Embryonic facial prominence (tissue), 1 donor: ENCODE measurements around the gene KRTAP10-1.
"Not testable (repeated sequence)": the region's sequence is repeated elsewhere in the genome, so short reads cannot be mapped to it uniquely, and the experiment has no call there.

Experiments
- DNase-seq: peaks from one replicate; pipeline ENCODE4 v3.0.0-alpha.2; 2016; ENCODE audit errors: extremely low spot score

The KRTAP10-1 gene

GRCh38 chr21:44571296-44571695, 31.3 kb upstream of the KRTAP10-1 start:
- no peak for DNase-seq

- no peak for DNase-seq
Observed at GRCh38 chr21:44569861-44570517, 30.0 kb upstream of the KRTAP10-1 start.

DNA sequence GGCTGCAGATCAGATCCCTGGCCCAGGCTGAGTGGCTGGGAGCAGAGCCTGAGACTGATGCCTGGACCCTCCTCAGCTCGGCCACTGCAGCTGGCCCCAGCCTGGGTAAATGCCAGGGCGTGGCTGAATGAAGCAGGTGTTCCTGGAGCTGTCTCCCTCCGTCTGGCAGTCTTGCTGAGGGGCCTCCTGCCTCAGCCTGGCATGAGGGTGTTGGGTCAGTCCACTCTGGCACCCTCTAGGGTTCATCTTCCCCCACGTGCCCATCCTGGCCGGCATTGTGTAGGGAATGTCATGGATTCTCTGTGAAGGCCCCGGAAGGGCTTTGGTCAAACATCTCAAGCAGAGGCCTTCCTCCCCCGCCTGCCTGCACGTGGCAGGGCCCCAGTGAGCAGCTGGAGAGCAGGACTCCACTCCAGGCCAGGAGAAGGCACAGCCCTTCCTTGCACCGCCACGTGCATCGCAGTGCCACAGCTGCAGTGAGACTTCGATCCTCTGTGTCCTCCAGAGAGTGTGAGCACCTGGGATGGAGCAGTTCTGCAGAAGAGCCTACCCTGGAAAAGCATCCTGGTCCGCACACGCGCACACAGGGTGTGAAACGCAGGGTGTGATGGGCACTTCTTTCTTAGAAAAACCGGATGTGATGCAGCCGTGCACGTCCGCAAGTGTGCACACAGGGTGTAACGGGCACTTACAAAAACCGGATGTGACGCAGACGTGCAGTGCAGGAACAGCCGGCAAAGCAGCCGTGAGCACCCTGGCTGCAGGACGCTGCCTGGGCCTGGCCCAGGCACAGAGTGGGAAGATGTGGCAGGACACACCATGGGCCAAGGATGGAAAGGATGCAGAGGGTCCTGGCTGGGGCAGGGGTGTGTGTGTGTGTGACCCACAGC, 28.9 kb upstream of the KRTAP10-1 start:
- no peak for DNase-seq

GRCh38 chr21:44568261-44568660, 28.3 kb upstream of the KRTAP10-1 start:
- no peak for DNase-seq

DNA sequence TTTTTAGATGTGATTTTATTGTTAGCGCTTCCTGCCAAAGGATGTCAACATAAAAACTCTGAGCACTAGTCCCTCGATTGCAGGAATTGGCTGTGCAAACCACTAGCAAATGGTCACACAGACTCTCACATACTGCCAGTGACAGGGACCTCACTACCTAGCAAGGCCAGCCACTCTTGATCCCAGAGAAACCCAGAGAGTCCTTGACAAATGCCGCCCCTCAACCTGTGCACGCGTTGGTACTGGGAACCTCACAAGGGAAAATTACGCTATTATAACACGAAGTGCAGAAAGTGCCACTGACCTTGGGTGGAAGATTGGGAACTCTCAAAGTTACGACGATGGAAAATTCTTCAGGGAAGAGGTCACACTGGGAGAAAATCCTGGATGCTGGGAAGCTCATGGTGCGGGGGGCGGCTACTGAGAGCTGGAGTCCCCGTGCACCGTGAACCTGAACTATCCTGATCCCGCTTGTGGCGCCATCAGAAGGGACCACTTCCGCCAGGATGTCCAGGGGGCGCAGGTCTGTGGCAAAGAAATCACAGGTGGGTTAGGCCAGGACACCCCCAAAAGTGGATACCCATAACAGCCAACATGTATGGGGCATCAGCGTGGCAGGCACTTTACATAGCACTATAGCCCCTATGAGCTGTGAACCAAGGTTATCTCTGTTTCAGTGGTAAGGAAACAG, 27.6 kb upstream of the KRTAP10-1 start:
- no peak for DNase-seq

GRCh38 chr21:44566403-44566802, 26.4 kb upstream of the KRTAP10-1 start:
- no peak for DNase-seq

DNA sequence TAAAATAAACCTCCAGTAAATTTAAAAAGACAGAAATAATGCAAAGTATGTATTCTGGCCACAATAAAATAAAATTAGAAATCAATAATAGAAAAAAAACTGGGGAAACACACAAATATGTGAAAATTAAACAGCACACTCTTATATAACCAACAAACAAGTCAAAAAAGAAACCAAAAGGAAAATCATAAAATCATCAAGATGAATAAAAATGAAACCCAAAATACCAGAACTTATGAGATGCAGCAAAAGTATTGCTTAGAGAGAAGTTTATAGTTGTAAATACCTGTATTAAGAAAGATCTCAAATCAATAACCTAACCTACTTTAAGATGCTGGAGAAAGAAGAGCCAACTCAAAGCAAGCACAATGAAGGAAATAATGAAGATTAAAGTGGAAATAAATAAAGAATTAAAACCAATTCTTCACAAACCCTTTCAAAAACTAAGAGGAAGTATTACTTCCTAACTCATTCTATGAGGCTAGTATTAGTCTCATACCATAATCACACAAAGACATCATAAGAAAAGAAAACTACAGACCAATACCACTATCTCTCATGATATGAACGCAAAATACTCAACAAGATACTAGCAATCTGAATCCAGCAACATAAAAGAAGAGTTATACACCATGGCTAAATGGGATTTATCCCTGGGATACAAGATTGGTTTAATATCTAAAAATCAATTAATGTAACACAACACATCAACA, 25.0 kb upstream of the KRTAP10-1 start:
- DNase-seq = no peak

- DNase-seq = no peak
Observed at GRCh38 chr21:44564099-44564498, 24.1 kb upstream of the KRTAP10-1 start.

DNA sequence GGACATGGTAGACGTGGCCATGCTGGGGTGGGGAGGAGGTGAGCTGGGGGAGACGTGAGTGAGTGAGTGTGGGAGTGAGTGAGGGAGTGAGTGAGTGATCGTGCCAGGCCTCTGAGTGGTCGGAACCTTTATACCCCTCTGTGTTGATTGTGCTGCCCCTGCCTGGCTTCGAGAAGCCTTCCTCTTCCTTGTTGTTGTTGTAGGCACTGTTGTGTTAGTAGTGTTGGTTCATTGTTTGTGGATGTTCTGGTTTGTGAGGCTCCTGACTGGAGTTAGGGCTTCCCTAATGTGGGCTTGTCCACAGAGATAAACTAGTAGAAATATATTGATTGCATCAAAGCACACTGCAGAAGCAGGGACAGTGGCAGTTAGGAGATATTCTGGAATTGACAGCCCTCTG, 18.7 kb upstream of the KRTAP10-1 start, which contains the start of gene KRTAP10-3:
Gene KRTAP10-3 (minus strand): TSS at position 101 of the 400 bp plus-strand sequence. CDS start 80 bp downstream, at position 21.
- DNase-seq = no peak

- DNase-seq = not testable (repeated sequence)
Observed at GRCh38 chr21:44558329-44558675, 18.3 kb upstream of the KRTAP10-1 start.

GRCh38 chr21:44557491-44558328, 17.7 kb upstream of the KRTAP10-1 start:
- DNase-seq = no peak

DNA sequence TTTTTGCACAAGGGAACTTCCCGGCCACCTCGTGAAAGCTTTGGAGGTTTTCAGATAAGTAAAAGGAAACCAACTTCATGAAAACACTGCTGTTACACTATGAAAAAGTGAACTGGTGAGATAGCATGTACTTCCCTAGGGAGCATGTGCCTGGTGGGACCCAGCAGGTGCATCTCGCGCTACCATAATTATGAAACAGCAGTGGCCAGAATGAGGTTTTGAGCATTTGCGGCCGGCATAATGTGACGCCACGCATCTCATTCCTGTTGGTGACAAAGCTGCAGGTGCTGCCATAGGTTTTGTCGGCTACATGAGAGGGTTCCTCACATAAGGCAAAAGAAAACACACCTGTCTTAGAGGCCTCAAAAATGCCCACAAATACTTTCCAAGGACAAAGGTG, 16.9 kb upstream of the KRTAP10-1 start:
- no peak for DNase-seq

DNA sequence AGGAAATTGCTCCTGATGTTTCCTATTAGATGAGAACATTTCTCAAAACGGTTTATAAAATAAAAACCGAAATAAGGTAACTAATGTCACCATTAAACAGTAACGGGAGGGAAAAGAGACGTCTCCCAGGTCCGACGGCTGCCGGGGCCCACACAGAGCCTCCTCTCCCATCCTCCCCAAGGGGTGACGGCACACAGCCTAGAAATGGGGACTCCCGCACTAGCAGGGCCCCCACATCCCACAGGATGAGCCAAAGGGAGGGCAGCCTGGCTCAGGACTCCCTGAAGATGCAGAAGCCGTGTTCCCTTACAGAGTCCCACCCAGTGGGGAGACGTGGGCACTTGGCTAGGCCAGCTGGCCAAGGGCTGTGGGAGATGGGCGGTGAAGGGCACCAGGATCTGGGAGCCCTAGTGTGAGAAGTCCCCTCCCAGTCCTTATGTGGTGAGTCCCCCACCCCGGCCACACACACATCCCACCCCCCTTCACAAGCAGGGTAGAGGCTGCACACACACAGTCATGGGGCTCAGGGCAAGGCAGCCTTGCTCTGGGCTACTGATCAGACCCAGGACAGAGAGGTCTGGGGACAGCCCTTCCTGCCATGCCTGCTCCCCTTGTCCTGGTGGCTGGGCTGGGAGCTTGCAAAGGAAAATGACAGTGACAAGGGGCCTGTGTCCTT, 15.3 kb upstream of the KRTAP10-1 start:
- no peak for DNase-seq

GRCh38 chr21:44552681-44553080, 12.7 kb upstream of the KRTAP10-1 start:
- no peak for DNase-seq

DNA sequence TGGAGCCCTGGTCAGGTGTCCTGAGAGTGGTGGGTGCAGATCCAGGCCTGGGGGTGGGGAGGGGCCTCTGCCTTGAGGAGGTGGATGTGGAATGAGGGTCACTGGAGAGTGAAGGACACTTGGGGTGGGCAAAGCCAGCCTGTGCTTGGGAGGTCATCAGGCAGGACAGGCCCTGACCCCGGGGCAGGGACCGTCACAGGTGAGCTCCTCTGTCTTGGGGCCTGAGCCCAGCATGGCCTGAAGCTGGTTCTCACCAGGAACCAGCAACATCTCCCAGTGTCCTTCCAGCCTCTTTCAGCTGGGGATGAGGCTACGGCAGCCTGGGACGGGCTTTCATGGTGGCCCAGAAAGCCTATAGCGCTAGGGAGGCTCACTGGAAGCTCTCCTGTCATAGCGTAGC, 12.1 kb upstream of the KRTAP10-1 start:
- no peak for DNase-seq

- no peak for DNase-seq
Observed at GRCh38 chr21:44551340-44551961, 11.5 kb upstream of the KRTAP10-1 start, which contains the start of gene KRTAP10-2. Gene KRTAP10-2, minus strand, starts transcription at chr21:44551505. Its CDS starts 47 bp downstream, at chr21:44551458.

DNA sequence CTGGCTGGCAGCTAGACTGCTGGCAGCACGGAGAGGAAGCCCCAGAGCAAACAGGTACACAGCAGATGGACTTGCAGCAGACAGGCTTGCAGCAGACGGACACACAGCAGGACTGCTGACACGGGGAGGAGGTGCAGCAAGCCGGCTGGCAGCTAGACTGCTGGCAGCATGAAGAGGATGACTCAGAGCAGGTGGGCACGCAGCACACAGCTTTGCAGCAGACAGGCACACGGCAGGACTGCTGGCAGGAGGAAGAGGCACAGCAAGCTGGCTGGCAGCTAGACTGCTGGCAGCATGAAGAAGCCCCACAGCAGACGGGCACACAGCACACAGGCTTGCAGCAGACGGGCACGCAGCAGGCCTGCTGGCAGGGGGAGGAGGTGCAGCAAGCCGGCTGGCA, 10.8 kb upstream of the KRTAP10-1 start:
- no peak for DNase-seq

DNA sequence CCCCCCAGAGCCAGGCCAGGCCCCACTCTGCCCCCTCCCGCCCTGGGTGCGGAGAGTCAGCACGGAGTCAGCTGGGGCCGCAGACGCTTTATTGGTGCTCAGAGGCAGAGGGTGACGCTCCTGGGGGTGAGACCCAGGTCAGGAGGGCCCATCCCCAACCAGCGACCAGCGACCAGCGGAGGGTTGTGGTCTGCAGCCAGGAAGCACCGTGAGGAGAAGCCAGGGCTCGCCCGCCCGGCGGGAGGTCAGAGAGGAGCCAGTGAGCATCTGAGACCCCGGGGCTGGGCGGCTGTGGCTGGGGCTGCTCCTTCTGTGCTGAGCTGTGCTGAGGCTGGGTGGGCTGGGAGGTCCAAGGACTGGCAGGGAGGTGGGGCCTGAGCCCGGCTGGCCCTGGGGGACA, 10.3 kb upstream of the KRTAP10-1 start:
- not testable (repeated sequence) for DNase-seq

- no peak for DNase-seq
Observed at GRCh38 chr21:44549525-44550211, 9.7 kb upstream of the KRTAP10-1 start.
